Stimulated activated CD8-positive, alpha-beta memory T cell treated with anti-CD3 and anti-CD28 coated beads, Interleukin-4, amount 100 ng/mL, for 24 hours (primary cell): ENCODE measurements around the gene SLC6A12.
A peak's percentile ranks its signal among the peaks of the same experiment; 100 is the strongest.
"Not testable (repeated sequence)": the region's sequence is repeated elsewhere in the genome, so short reads cannot be mapped to it uniquely, and the experiment has no call there.

Source experiments
- DNase-seq: peaks from one replicate; pipeline ENCODE4 v3.0.0-alpha.2; 2020; ENCODE audit warnings: low read depth

SLC6A12 gene

GRCh38 chr12:197911-198695 lies 15.9 kb downstream of the SLC6A12 start:
- DNase-seq, result no peak

GRCh38 chr12:197347-197746 lies 16.6 kb downstream of the SLC6A12 start:
- DNase-seq, result no peak

GRCh38 chr12:196436-196835 lies 17.5 kb downstream of the SLC6A12 start:
- no peak for DNase-seq

GRCh38 chr12:195951-196350 lies 18.0 kb downstream of the SLC6A12 start:
- DNase-seq, result no peak

- DNase-seq, result no peak
Measured at GRCh38 chr12:195156-195555, 18.8 kb downstream of the SLC6A12 start.

GRCh38 chr12:194276-194675 lies 19.7 kb downstream of the SLC6A12 start:
- DNase-seq, result no peak

GRCh38 chr12:193261-193660 lies 20.7 kb downstream of the SLC6A12 start:
- no peak for DNase-seq

- no peak for DNase-seq
Measured at GRCh38 chr12:191541-191940, 22.4 kb downstream of the SLC6A12 start.

GRCh38 chr12:190881-191280 lies 23.1 kb downstream of the SLC6A12 start:
- no peak for DNase-seq

- DNase-seq, result no peak
Measured at GRCh38 chr12:189622-189962, 24.4 kb downstream of the SLC6A12 start.

- peak; percentile 15 for DNase-seq
Measured at GRCh38 chr12:188910-189621, 24.9 kb downstream of the SLC6A12 start.

GRCh38 chr12:187986-188909 lies 25.7 kb downstream of the SLC6A12 start:
- not testable (repeated sequence) for DNase-seq

- no peak for DNase-seq
Measured at GRCh38 chr12:186006-186625, 27.8 kb downstream of the SLC6A12 start.

- DNase-seq, result no peak
Measured at GRCh38 chr12:185576-185955, 28.4 kb downstream of the SLC6A12 start.

GRCh38 chr12:184811-185575 lies 29.0 kb downstream of the SLC6A12 start:
- DNase-seq, result no peak

GRCh38 chr12:182381-182892 lies 31.5 kb downstream of the SLC6A12 start:
- no peak for DNase-seq

- DNase-seq, result no peak
Measured at GRCh38 chr12:181921-182320, 32.0 kb downstream of the SLC6A12 start.

GRCh38 chr12:180445-180844 lies 33.5 kb downstream of the SLC6A12 start:
- no peak for DNase-seq

GRCh38 chr12:179885-180284 lies 34.1 kb downstream of the SLC6A12 start:
- DNase-seq, result no peak

GRCh38 chr12:179131-179884 lies 34.6 kb downstream of the SLC6A12 start:
- no peak for DNase-seq

GRCh38 chr12:178829-179109 lies 35.2 kb downstream of the SLC6A12 start:
- DNase-seq, result no peak
